SK-N-SH treated with all-trans-retinoic acid at 6 μM for 48 hours (cell line): ENCODE results near the gene TAMALIN.
A peak's percentile ranks its signal among the peaks of the same experiment; 100 is the strongest.

Source experiments
- ATAC-seq: fragments of 200-7000 bp; cut with Tn5 transposase; 3 replicates; pipeline ENCODE4 v1.9.1; 2020; ENCODE audit warnings: mild to moderate bottlenecking, moderate library complexity
- ARNTL ChIP-seq: fragments of 450-650 bp; formaldehyde crosslinking; IDR thresholded peaks from 2 replicates; pipeline ENCODE4 v1.5.0; 2020; ENCODE audit warnings: low read depth, mild to moderate bottlenecking, moderate library complexity, borderline replicate concordance
- BACH2 ChIP-seq: fragments of 250-450 bp; sonication (Bioruptor Pico); IDR thresholded peaks from 2 replicates; pipeline ENCODE4 v1.9.0; 2021; ENCODE audit warnings: mild to moderate bottlenecking, borderline replicate concordance
- CREB5 ChIP-seq: fragments of 250-450 bp; sonication (Bioruptor Pico); IDR thresholded peaks from 2 replicates; pipeline ENCODE4 v1.5.1; 2020; ENCODE audit warnings: low read depth, mild to moderate bottlenecking, moderate library complexity
- CSDC2 ChIP-seq: fragments of 250-450 bp; sonication (Bioruptor Pico); IDR thresholded peaks from 2 replicates; pipeline ENCODE4 v1.5.0; 2020; ENCODE audit warnings: mild to moderate bottlenecking, moderate library complexity
- CSRNP3 ChIP-seq: fragments of 250-450 bp; sonication (Bioruptor Pico); IDR thresholded peaks from 2 replicates; pipeline ENCODE4 v1.5.1; 2021; ENCODE audit warnings: mild to moderate bottlenecking, moderate library complexity
- ESRRG ChIP-seq: fragments of 250-450 bp; sonication (Bioruptor Pico); IDR thresholded peaks from 2 replicates; pipeline ENCODE4 v1.6.1; 2021; ENCODE audit warnings: mild to moderate bottlenecking
- GLIS3 ChIP-seq: fragments of 250-450 bp; sonication (Bioruptor Pico); IDR thresholded peaks from 2 replicates; pipeline ENCODE4 v1.5.0; 2020; ENCODE audit warnings: mild to moderate bottlenecking, moderate library complexity
- ISL1 ChIP-seq: fragments of 250-450 bp; sonication (Bioruptor Pico); IDR thresholded peaks from 2 replicates; pipeline ENCODE4 v2.1.2; 2022; ENCODE audit warnings: mild to moderate bottlenecking, moderate library complexity
- OSR1 ChIP-seq: fragments of 250-450 bp; sonication (Bioruptor Pico); IDR thresholded peaks from 2 replicates; pipeline ENCODE4 v1.8.0; 2022; ENCODE audit warnings: moderate library complexity, mild to moderate bottlenecking, inconsistent platforms
- PATZ1 ChIP-seq: fragments of 250-450 bp; sonication (Bioruptor Pico); IDR thresholded peaks from 2 replicates; pipeline ENCODE4 v1.8.0; 2020; ENCODE audit warnings: mild to moderate bottlenecking, moderate library complexity, borderline replicate concordance
- POU6F1 ChIP-seq: fragments of 250-450 bp; sonication (Bioruptor Pico); IDR thresholded peaks from 2 replicates; pipeline ENCODE4 v1.8.0; 2021; ENCODE audit warnings: low read depth, mild to moderate bottlenecking, moderate library complexity, borderline replicate concordance
- RARB ChIP-seq: fragments of 250-450 bp; sonication (Bioruptor Pico); IDR thresholded peaks from 2 replicates; pipeline ENCODE4 v1.8.0; 2021; ENCODE audit warnings: mild to moderate bottlenecking, moderate library complexity
- TCF4 ChIP-seq: fragments of 250-450 bp; sonication (Bioruptor Pico); IDR thresholded peaks from 2 replicates; pipeline ENCODE4 v1.8.0; 2021; ENCODE audit warnings: mild to moderate bottlenecking, moderate library complexity, borderline replicate concordance
- TOX ChIP-seq: fragments of 250-450 bp; sonication (Bioruptor Pico); IDR thresholded peaks from 2 replicates; pipeline ENCODE4 v1.8.0; 2021; ENCODE audit warnings: mild to moderate bottlenecking, moderate library complexity, borderline replicate concordance
- TSHZ2 ChIP-seq: fragments of 250-450 bp; sonication (Bioruptor Pico); IDR thresholded peaks from 2 replicates; pipeline ENCODE4 v1.5.0; 2020; ENCODE audit warnings: mild to moderate bottlenecking, moderate library complexity
- ZC3H10 ChIP-seq: fragments of 250-450 bp; sonication (Bioruptor Pico); IDR thresholded peaks from 2 replicates; pipeline ENCODE4 v1.5.1; 2021; ENCODE audit warnings: mild to moderate bottlenecking, moderate library complexity
- ZFP3 ChIP-seq: fragments of 250-450 bp; sonication (Bioruptor Pico); IDR thresholded peaks from 2 replicates; pipeline ENCODE4 v1.5.0; 2020; ENCODE audit warnings: mild to moderate bottlenecking, moderate library complexity
- ZFP30 ChIP-seq: fragments of 450-650 bp; formaldehyde crosslinking; IDR thresholded peaks from 2 replicates; pipeline ENCODE4 v1.5.0; 2022; ENCODE audit warnings: mild to moderate bottlenecking, moderate library complexity
- ZNF565 ChIP-seq: fragments of 450-650 bp; formaldehyde crosslinking; conservative IDR thresholded peaks from 2 replicates; pipeline ENCODE4 v1.5.0; 2020; ENCODE audit warnings: low read depth, mild to moderate bottlenecking, moderate library complexity
- ZNF70 ChIP-seq: fragments of 450-650 bp; formaldehyde crosslinking; IDR thresholded peaks from 2 replicates; pipeline ENCODE4 v1.5.0; 2020; ENCODE audit warnings: mild to moderate bottlenecking, moderate library complexity
- ZNF8 ChIP-seq: fragments of 450-650 bp; formaldehyde crosslinking; IDR thresholded peaks from 2 replicates; pipeline ENCODE4 v1.5.0; 2020; ENCODE audit warnings: mild to moderate bottlenecking, moderate library complexity

TAMALIN gene

GRCh38 chr12:52026263-52026662 is 19.5 kb downstream of the TAMALIN start (continued):
- TF ChIP-seq GLIS3 (CRISPR knock-in tag) (no peak), OSR1 (no peak)

- no peak for ATAC-seq
- no peak for TF ChIP-seq ZNF565 (CRISPR knock-in tag)
- TF ChIP-seq TSHZ2: no peak
- TF ChIP-seq ESRRG (CRISPR knock-in tag): no peak
- TF ChIP-seq ZC3H10 (CRISPR knock-in tag): no peak
- no peak for TF ChIP-seq ZFP30 (CRISPR knock-in tag)
- no peak for TF ChIP-seq ZFP3 (CRISPR knock-in tag)
- no peak for TF ChIP-seq ZNF8 (CRISPR knock-in tag)
- TF ChIP-seq TOX: no peak
- TF ChIP-seq OSR1: no peak
- no peak for TF ChIP-seq GLIS3 (CRISPR knock-in tag)
- TF ChIP-seq BACH2 (CRISPR knock-in tag): no peak
- TF ChIP-seq ZNF70: no peak
Observed at GRCh38 chr12:52027085-52027843, 20.5 kb downstream of the TAMALIN start.

GRCh38 chr12:52029685-52030084 is 22.9 kb downstream of the TAMALIN start:
- peak; percentile 12; the same call in 2 of the 3 replicates for ATAC-seq

More at GRCh38 chr12:52029685-52030084, 22.9 kb downstream of the TAMALIN start:
- TF ChIP-seq BACH2 (CRISPR knock-in tag) (no peak), OSR1 (no peak), ZNF70 (no peak), TCF4 (CRISPR knock-in tag) (no peak), ARNTL (no peak), PATZ1 (CRISPR knock-in tag) (no peak), CSDC2 (CRISPR knock-in tag) (no peak), TSHZ2 (no peak), RARB (CRISPR knock-in tag) (no peak), ZC3H10 (CRISPR knock-in tag) (no peak), POU6F1 (CRISPR knock-in tag) (no peak), CREB5 (CRISPR knock-in tag) (no peak), ISL1 (CRISPR knock-in tag) (no peak), CSRNP3 (CRISPR knock-in tag) (no peak)
